ENCODE measurements around the gene CHSY3. TPM values are rescaled to one million over a fixed set of nuclear protein-coding genes. Genes with fewer than 3 reads are reported as not detected.

Gene CHSY3
- polyA plus RNA-seq, 1 donor from 2014 or later: 0.40 TPM

GRCh38 chr5:130024006-130024405 is 119.7 kb downstream of the CHSY3 start:
- no peaks in the 10 kb centered on the region for H3K9me3 ChIP-seq (ENCODE audit: low read length)
- H3K4me2 ChIP-seq (ENCODE audit: low read length): no peak overlapping the region
- H3K9ac ChIP-seq (ENCODE audit: low read length): no peak overlapping the region
- no peak overlapping the region for H3K4me3 ChIP-seq (ENCODE audit: low read length)
- no peaks in the 10 kb centered on the region for H3F3A ChIP-seq (ENCODE audit: insufficient read depth, low read length, poor library complexity, severe bottlenecking)
- H3K27ac ChIP-seq (ENCODE audit: low read length): no peak overlapping the region
- no peak overlapping the region for H2AFZ ChIP-seq (ENCODE audit: low read depth, low read length)
- no peaks in the 10 kb centered on the region for H3K36me3 ChIP-seq (ENCODE audit: insufficient read depth, low read length)
- TF ChIP-seq MXI1 (conservative IDR thresholded peaks at IDR 0.05; ENCODE audit: poor library complexity, severe bottlenecking): no peak
- no peak for TF ChIP-seq RAD21 (conservative IDR thresholded peaks at IDR 0.05)
- TF ChIP-seq TAF1 (IDR thresholded peaks at IDR 0.05; ENCODE audit: low read depth): no peak
- TF ChIP-seq EZH2 (IDR thresholded peaks at IDR 0.05; ENCODE audit: borderline replicate concordance, insufficient read depth, low read length, poor library complexity, severe bottlenecking): no peak
- TF ChIP-seq, protein P1, sequence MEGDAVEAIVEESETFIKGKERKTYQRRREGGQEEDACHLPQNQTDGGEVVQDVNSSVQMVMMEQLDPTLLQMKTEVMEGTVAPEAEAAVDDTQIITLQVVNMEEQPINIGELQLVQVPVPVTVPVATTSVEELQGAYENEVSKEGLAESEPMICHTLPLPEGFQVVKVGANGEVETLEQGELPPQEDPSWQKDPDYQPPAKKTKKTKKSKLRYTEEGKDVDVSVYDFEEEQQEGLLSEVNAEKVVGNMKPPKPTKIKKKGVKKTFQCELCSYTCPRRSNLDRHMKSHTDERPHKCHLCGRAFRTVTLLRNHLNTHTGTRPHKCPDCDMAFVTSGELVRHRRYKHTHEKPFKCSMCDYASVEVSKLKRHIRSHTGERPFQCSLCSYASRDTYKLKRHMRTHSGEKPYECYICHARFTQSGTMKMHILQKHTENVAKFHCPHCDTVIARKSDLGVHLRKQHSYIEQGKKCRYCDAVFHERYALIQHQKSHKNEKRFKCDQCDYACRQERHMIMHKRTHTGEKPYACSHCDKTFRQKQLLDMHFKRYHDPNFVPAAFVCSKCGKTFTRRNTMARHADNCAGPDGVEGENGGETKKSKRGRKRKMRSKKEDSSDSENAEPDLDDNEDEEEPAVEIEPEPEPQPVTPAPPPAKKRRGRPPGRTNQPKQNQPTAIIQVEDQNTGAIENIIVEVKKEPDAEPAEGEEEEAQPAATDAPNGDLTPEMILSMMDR (IDR thresholded peaks at IDR 0.05; ENCODE audit: poor library complexity, severe bottlenecking): no peak
- TF ChIP-seq POLR2AphosphoS5 (IDR thresholded peaks at IDR 0.05): no peak
- no peak for TF ChIP-seq REST (IDR thresholded peaks at IDR 0.05; ENCODE audit: borderline replicate concordance)
- TF ChIP-seq SMC3 (conservative IDR thresholded peaks at IDR 0.05; ENCODE audit: poor library complexity): no peak
- TF ChIP-seq EP300 (conservative IDR thresholded peaks at IDR 0.05; ENCODE audit: poor library complexity, severe bottlenecking): no peak
- H3K9me2 ChIP-seq (ENCODE audit: insufficient read depth, low read length): no peaks in the 10 kb centered on the region
- no peaks in the 10 kb centered on the region for H3K79me2 ChIP-seq (replicated peaks; ENCODE audit: insufficient read depth, low read length)
- H4K20me1 ChIP-seq (ENCODE audit: insufficient read depth): no peaks in the 10 kb centered on the region
- no peaks in the 10 kb centered on the region for H3K27me3 ChIP-seq (ENCODE audit: insufficient read depth, low read depth, low read length)

- H3K9me2 ChIP-seq (ENCODE audit: insufficient read depth, low read length): no peaks in the 10 kb centered on the region
- H3K4me2 ChIP-seq (ENCODE audit: low read length): no peak overlapping the region
- H4K20me1 ChIP-seq (ENCODE audit: insufficient read depth): no peaks in the 10 kb centered on the region
- no peaks in the 10 kb centered on the region for H3K79me2 ChIP-seq (replicated peaks; ENCODE audit: insufficient read depth, low read length)
- TF ChIP-seq RAD21 (conservative IDR thresholded peaks at IDR 0.05) (no peak), POLR2AphosphoS5 (IDR thresholded peaks at IDR 0.05) (no peak), MXI1 (conservative IDR thresholded peaks at IDR 0.05; ENCODE audit: poor library complexity, severe bottlenecking) (no peak), REST (IDR thresholded peaks at IDR 0.05; ENCODE audit: borderline replicate concordance) (no peak), SMC3 (conservative IDR thresholded peaks at IDR 0.05; ENCODE audit: poor library complexity) (no peak), EP300 (conservative IDR thresholded peaks at IDR 0.05; ENCODE audit: poor library complexity, severe bottlenecking) (no peak), EZH2 (IDR thresholded peaks at IDR 0.05; ENCODE audit: borderline replicate concordance, insufficient read depth, low read length, poor library complexity, severe bottlenecking) (no peak), TAF1 (IDR thresholded peaks at IDR 0.05; ENCODE audit: low read depth) (no peak)
- TF ChIP-seq, protein P1 (IDR thresholded peaks at IDR 0.05; ENCODE audit: poor library complexity, severe bottlenecking): no peak
- no peaks in the 10 kb centered on the region for H3K9me3 ChIP-seq (ENCODE audit: low read length)
- H2AFZ ChIP-seq (ENCODE audit: low read depth, low read length): no peak overlapping the region
- no peak overlapping the region for H3K4me3 ChIP-seq (ENCODE audit: low read length)
- no peaks in the 10 kb centered on the region for H3F3A ChIP-seq (ENCODE audit: insufficient read depth, low read length, poor library complexity, severe bottlenecking)
- H3K27ac ChIP-seq (ENCODE audit: low read length): no peak overlapping the region
- no peaks in the 10 kb centered on the region for H3K27me3 ChIP-seq (ENCODE audit: insufficient read depth, low read depth, low read length)
- H3K36me3 ChIP-seq (ENCODE audit: insufficient read depth, low read length): no peaks in the 10 kb centered on the region
- no peak overlapping the region for H3K9ac ChIP-seq (ENCODE audit: low read length)
Observed at GRCh38 chr5:130025511-130025910, 121.2 kb downstream of the CHSY3 start.

Measured in neural cell (in vitro differentiated cells).